BJ (cell line): ENCODE data around the gene MOCS2. TPM values are rescaled to one million over a fixed set of nuclear protein-coding genes. Genes with fewer than 3 reads are reported as not detected.

Experiments
- CTCF ChIA-PET: fragments of 350-600 bp; formaldehyde crosslinking; extraction: SDS; loops from one replicate; lab custom pipeline; 2021; ENCODE audit warnings: antibody characterized with exemption, inconsistent platforms; lab: Yijun Ruan, JAX
- POLR2A ChIA-PET: fragments of 300-600 bp; sonication (Branson Sonifier 250); formaldehyde crosslinking; extraction: SDS; loops from one replicate; lab custom pipeline; 2021; ENCODE audit warnings: antibody characterized with exemption; lab: Charles Lee
- DNase-seq: peaks from one replicate; pipeline ENCODE4 v3.0.0-alpha.2; 2011; ENCODE audit warnings: low read depth
- H3K27me3 ChIP-seq: 2 replicates; pipeline ENCODE4 v1.6.0; 2011; ENCODE audit warnings: low read length; ENCODE audit not compliant: control insufficient read depth, insufficient read depth
- H3K36me3 ChIP-seq: 2 replicates; pipeline ENCODE4 v1.5.1; 2011; ENCODE audit warnings: low read length; ENCODE audit not compliant: control insufficient read depth, insufficient read depth
- H3K4me3 ChIP-seq: 2 replicates; pipeline ENCODE4 v1.5.1; 2011; ENCODE audit warnings: low read depth, mild to moderate bottlenecking, control low read depth, low read length
- polyA plus RNA-seq: library from polyadenylated mRNA; depleted of rRNA; stranded (reverse); fragments of >200 nt; gene quantifications from 2 replicates; pipeline ENCODE4 v1.2.3, GENCODE V29; 2011
- TF ChIP-seq, protein P1 (sequence below): IDR thresholded peaks from 2 replicates; pipeline ENCODE4 v1.5.1; 2011; ENCODE audit warnings: low read depth, mild to moderate bottlenecking, control low read depth, inconsistent platforms, low read length, moderate library complexity; ENCODE audit not compliant: insufficient read depth

MOCS2 gene
- polyA plus RNA-seq, 1 experiment = 22.2 TPM

DNA sequence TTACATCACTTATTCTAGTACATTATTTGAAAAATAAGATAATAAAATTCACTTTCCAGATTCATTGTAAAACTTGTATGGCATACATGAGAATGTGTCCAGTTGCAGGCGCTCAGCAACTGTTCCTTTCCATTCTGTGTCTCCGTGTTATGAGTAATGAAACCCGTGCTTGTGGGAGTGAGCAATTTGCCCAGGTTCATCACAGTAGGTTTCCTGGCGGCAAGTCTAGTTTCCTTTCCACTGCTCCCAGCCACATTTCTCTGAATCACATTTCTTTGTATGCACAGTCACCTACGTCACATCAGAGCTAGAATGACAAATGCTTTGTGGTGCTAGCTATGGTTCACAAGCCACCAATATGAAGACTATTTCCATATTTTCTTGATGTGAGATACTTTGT lies 39.9 kb downstream of the MOCS2 start:
- ChIA-PET POLR2A (no interaction called here), CTCF (interaction anchor here (0.5 kb wide), 1 partner anchor 54 kb away, joined by 3 read pairs; no protein-coding TSS in a partner anchor)
- DNase-seq = peak; percentile 17
- peaks cover 1% of the 10 kb centered on the region; the same call in 1 of the 2 replicates for H3K36me3 ChIP-seq
- H3K4me3 ChIP-seq = no peak overlapping the region
- TF ChIP-seq, protein P1, sequence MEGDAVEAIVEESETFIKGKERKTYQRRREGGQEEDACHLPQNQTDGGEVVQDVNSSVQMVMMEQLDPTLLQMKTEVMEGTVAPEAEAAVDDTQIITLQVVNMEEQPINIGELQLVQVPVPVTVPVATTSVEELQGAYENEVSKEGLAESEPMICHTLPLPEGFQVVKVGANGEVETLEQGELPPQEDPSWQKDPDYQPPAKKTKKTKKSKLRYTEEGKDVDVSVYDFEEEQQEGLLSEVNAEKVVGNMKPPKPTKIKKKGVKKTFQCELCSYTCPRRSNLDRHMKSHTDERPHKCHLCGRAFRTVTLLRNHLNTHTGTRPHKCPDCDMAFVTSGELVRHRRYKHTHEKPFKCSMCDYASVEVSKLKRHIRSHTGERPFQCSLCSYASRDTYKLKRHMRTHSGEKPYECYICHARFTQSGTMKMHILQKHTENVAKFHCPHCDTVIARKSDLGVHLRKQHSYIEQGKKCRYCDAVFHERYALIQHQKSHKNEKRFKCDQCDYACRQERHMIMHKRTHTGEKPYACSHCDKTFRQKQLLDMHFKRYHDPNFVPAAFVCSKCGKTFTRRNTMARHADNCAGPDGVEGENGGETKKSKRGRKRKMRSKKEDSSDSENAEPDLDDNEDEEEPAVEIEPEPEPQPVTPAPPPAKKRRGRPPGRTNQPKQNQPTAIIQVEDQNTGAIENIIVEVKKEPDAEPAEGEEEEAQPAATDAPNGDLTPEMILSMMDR = no peak
- no peaks in the 10 kb centered on the region for H3K27me3 ChIP-seq

GRCh38 chr5:53068291-53068836 lies 41.2 kb downstream of the MOCS2 start:
- POLR2A ChIA-PET = no interaction called here
- Histone ChIP-seq H3K4me3 (no peak overlapping the region), H3K27me3 (no peaks in the 10 kb centered on the region), H3K36me3 (peaks cover 1% of the 10 kb centered on the region; the same call in 1 of the 2 replicates)
- no peak for DNase-seq
- TF ChIP-seq, protein P1 = no peak
- CTCF ChIA-PET = interaction anchor here (0.8 to 1.0 kb wide), 2 partner anchors 119 to 120 kb away, joined by 4 read pairs; no protein-coding TSS in a partner anchor

GRCh38 chr5:53067641-53068040 lies 41.9 kb downstream of the MOCS2 start:
- Histone ChIP-seq H3K27me3 (no peaks in the 10 kb centered on the region), H3K4me3 (no peak overlapping the region), H3K36me3 (peaks cover 1% of the 10 kb centered on the region; the same call in 1 of the 2 replicates)
- TF ChIP-seq, protein P1 = no peak
- no peak for DNase-seq
- ChIA-PET CTCF (interaction anchor here (0.8 to 1.0 kb wide), 2 partner anchors 119 to 120 kb away, joined by 4 read pairs; no protein-coding TSS in a partner anchor), POLR2A (no interaction called here)

GRCh38 chr5:53066088-53066487 lies 43.5 kb downstream of the MOCS2 start:
- peaks cover 1% of the 10 kb centered on the region; the same call in 1 of the 2 replicates for H3K36me3 ChIP-seq
- CTCF ChIA-PET = no interaction called here
- H3K27me3 ChIP-seq = no peaks in the 10 kb centered on the region
- POLR2A ChIA-PET = no interaction called here
- H3K4me3 ChIP-seq = no peak overlapping the region
- no peak for DNase-seq
- TF ChIP-seq, protein P1 = no peak

DNA sequence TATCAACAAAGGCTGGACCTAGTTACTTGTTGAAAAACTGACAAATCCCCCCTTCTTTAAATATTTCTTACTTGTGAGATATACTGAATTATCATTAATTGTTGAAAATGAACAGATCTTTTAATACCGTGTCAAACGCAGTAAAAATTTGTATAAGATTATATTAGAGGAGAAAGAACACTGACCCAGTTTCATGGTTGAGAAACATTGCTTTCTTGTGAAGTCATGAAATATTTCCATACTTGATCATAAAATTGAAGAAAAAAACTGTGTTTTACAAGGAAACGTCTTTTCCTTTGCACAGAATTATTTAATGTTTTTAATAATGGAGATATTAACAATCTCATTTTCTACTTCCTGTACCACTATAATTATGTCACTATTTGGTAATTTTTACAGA lies 45.8 kb downstream of the MOCS2 start:
- no peak overlapping the region for H3K4me3 ChIP-seq
- TF ChIP-seq, protein P1 = no peak
- H3K36me3 ChIP-seq = peaks cover 1% of the 10 kb centered on the region; the same call in 1 of the 2 replicates
- CTCF ChIA-PET = interaction anchor here (1.2 kb wide), 1 partner anchor 10 kb away, joined by 3 read pairs; no protein-coding TSS in a partner anchor
- POLR2A ChIA-PET = no interaction called here
- no peak for DNase-seq
- no peaks in the 10 kb centered on the region for H3K27me3 ChIP-seq
